Hindlimb muscle (tissue), 1 donor: ENCODE data around the gene RHOA. TPM values are rescaled to one million over a fixed set of nuclear protein-coding genes. Genes with fewer than 3 reads are reported as not detected.
"Not testable (repeated sequence)": the region's sequence is repeated elsewhere in the genome, so short reads cannot be mapped to it uniquely, and the experiment has no call there.

ENCODE experiments used
- DNase-seq: peaks from one replicate; pipeline ENCODE4 v3.0.0-alpha.2; 2013
- polyA plus RNA-seq: library from polyadenylated mRNA; unstranded; fragments of 120-200 nt; gene quantifications from one replicate; pipeline ENCODE4 v1.2.1, GENCODE V29; 2013; ENCODE audit not compliant: insufficient read length

The RHOA gene
- polyA plus RNA-seq, 1 donor, result 443 TPM

GRCh38 chr3:49411535-49411967, 225 bp downstream of the RHOA start:
- peak; percentile 48 for DNase-seq

GRCh38 chr3:49410846-49411534, 786 bp downstream of the RHOA start:
- no peak for DNase-seq

GRCh38 chr3:49410066-49410845, 1.5 kb downstream of the RHOA start:
- DNase-seq, result no peak

- no peak for DNase-seq
Measured at GRCh38 chr3:49406571-49407565, 4.9 kb downstream of the RHOA start.

- DNase-seq, result not testable (repeated sequence)
Measured at GRCh38 chr3:49405570-49405969, 6.2 kb downstream of the RHOA start.

- no peak for DNase-seq
Measured at GRCh38 chr3:49403891-49404290, 7.9 kb downstream of the RHOA start.

- no peak for DNase-seq
Measured at GRCh38 chr3:49401766-49402165, 10.0 kb downstream of the RHOA start.

GRCh38 chr3:49399461-49399860, 12.3 kb downstream of the RHOA start:
- no peak for DNase-seq

GRCh38 chr3:49397470-49397869, 14.3 kb downstream of the RHOA start:
- DNase-seq, result no peak

GRCh38 chr3:49391310-49391709, 20.5 kb downstream of the RHOA start:
- not testable (repeated sequence) for DNase-seq

- DNase-seq, result no peak
Measured at GRCh38 chr3:49389297-49389696, 22.5 kb downstream of the RHOA start.

GRCh38 chr3:49388289-49388820, 23.4 kb downstream of the RHOA start:
- DNase-seq, result no peak

GRCh38 chr3:49387721-49388120, 24.1 kb downstream of the RHOA start:
- no peak for DNase-seq

- no peak for DNase-seq
Measured at GRCh38 chr3:49386056-49386756, 25.6 kb downstream of the RHOA start.

GRCh38 chr3:49385617-49386016, 26.2 kb downstream of the RHOA start:
- no peak for DNase-seq

GRCh38 chr3:49383387-49383786, 28.4 kb downstream of the RHOA start:
- no peak for DNase-seq

- no peak for DNase-seq
Measured at GRCh38 chr3:49378249-49378895, 33.4 kb downstream of the RHOA start.

GRCh38 chr3:49377483-49377882, 34.3 kb downstream of the RHOA start:
- DNase-seq, result no peak

- DNase-seq, result no peak
Measured at GRCh38 chr3:49371946-49372345, 39.8 kb downstream of the RHOA start.

GRCh38 chr3:49370585-49371290, 41.0 kb downstream of the RHOA start:
- no peak for DNase-seq

GRCh38 chr3:49362561-49362960, 49.2 kb downstream of the RHOA start:
- no peak for DNase-seq
